ENCODE data around the gene SEZ6L2. TPM values are rescaled to one million over a fixed set of nuclear protein-coding genes. Genes with fewer than 3 reads are reported as not detected.
"Not testable (repeated sequence)": the region's sequence is repeated elsewhere in the genome, so short reads cannot be mapped to it uniquely, and the experiment has no call there.

The SEZ6L2 gene
- total RNA-seq, 6 experiments from 2014 or later, result 1.5 to 4.5 (median 3.9) TPM

GRCh38 chr16:29835926-29836325 is 63.4 kb downstream of the SEZ6L2 start:
- Mint-ChIP-seq H3K9me3 (no peaks in the 10 kb centered on the region), H3K4me1 (ENCODE audit: low read depth) (0 out of 2 replicates have a peak, but pooled peaks cover 5% of the 10 kb centered on the region), H3K27ac (no peak overlapping the region; the same call in 1 of the 2 replicates), H3K4me3 (no peak overlapping the region), H3K27me3 (ENCODE audit: insufficient read depth) (peaks cover 3% of the 10 kb centered on the region), H3K36me3 (ENCODE audit: low read depth) (peaks cover 42% of the 10 kb centered on the region)
- DNase-seq, result no peak
- no peak for TF ChIP-seq CTCF (IDR thresholded peaks at IDR 0.05)

- TF ChIP-seq CTCF (IDR thresholded peaks at IDR 0.05), result no peak
- peaks cover 30% of the 10 kb centered on the region for H3K36me3 Mint-ChIP-seq (ENCODE audit: low read depth)
- no peak for DNase-seq
- H3K4me1 Mint-ChIP-seq (ENCODE audit: low read depth), result 0 out of 2 replicates have a peak, but pooled peaks cover 5% of the 10 kb centered on the region
- no peak overlapping the region for H3K4me3 Mint-ChIP-seq
- peaks cover 3% of the 10 kb centered on the region for H3K27me3 Mint-ChIP-seq (ENCODE audit: insufficient read depth)
- H3K27ac Mint-ChIP-seq, result no peak overlapping the region
- no peaks in the 10 kb centered on the region for H3K9me3 Mint-ChIP-seq
Observed at GRCh38 chr16:29834079-29834478, 65.3 kb downstream of the SEZ6L2 start.

GRCh38 chr16:29833219-29833618 is 66.1 kb downstream of the SEZ6L2 start:
- H3K4me1 Mint-ChIP-seq (ENCODE audit: low read depth); H3K9me3 Mint-ChIP-seq; H3K27ac Mint-ChIP-seq; H3K4me3 Mint-ChIP-seq; DNase-seq; H3K27me3 Mint-ChIP-seq (ENCODE audit: insufficient read depth): not testable (repeated sequence)
- H3K36me3 Mint-ChIP-seq (ENCODE audit: low read depth), result peaks cover 30% of the 10 kb centered on the region

- H3K36me3 Mint-ChIP-seq (ENCODE audit: low read depth), result peaks cover 28% of the 10 kb centered on the region
- no peak for TF ChIP-seq CTCF (IDR thresholded peaks at IDR 0.05)
- H3K9me3 Mint-ChIP-seq, result no peaks in the 10 kb centered on the region
Observed at GRCh38 chr16:29831490-29831889, 67.9 kb downstream of the SEZ6L2 start.

GRCh38 chr16:29830774-29831173 is 68.6 kb downstream of the SEZ6L2 start:
- Mint-ChIP-seq H3K27ac (no peak overlapping the region), H3K9me3 (no peaks in the 10 kb centered on the region), H3K36me3 (ENCODE audit: low read depth) (peaks cover 25% of the 10 kb centered on the region), H3K4me3 (no peak overlapping the region), H3K27me3 (ENCODE audit: insufficient read depth) (peaks cover 3% of the 10 kb centered on the region), H3K4me1 (ENCODE audit: low read depth) (peaks cover 20% of the 10 kb centered on the region)
- no peak for DNase-seq
- no peak for TF ChIP-seq CTCF (IDR thresholded peaks at IDR 0.05)

More at GRCh38 chr16:29831490-29831889, 67.9 kb downstream of the SEZ6L2 start:
- Mint-ChIP-seq H3K4me1 (ENCODE audit: low read depth) (peaks cover 16% of the 10 kb centered on the region), H3K27ac (no peak overlapping the region), H3K4me3 (no peak overlapping the region), H3K27me3 (ENCODE audit: insufficient read depth) (peaks cover 3% of the 10 kb centered on the region)
- no peak for DNase-seq

GRCh38 chr16:29826342-29826695 is 73.0 kb downstream of the SEZ6L2 start:
- H3K4me3 Mint-ChIP-seq, result peak overlapping the region; percentile 98; the same call in 1 of the 2 replicates
- H3K27ac Mint-ChIP-seq, result peak overlapping the region; percentile 97
- H3K27me3 Mint-ChIP-seq (ENCODE audit: insufficient read depth), result peaks cover 6% of the 10 kb centered on the region
- peaks cover 18% of the 10 kb centered on the region for H3K36me3 Mint-ChIP-seq (ENCODE audit: low read depth)
- H3K4me1 Mint-ChIP-seq (ENCODE audit: low read depth), result peaks cover 61% of the 10 kb centered on the region
- no peak for DNase-seq
- TF ChIP-seq CTCF (IDR thresholded peaks at IDR 0.05), result no peak
- H3K9me3 Mint-ChIP-seq, result no peaks in the 10 kb centered on the region
